NOMO-1 treated with dmso at 0.1 percent for 144 hours (cell line): ENCODE measurements around the gene JAGN1.
"Not testable (repeated sequence)": the region's sequence is repeated elsewhere in the genome, so short reads cannot be mapped to it uniquely, and the experiment has no call there.

ENCODE experiments used
- DNase-seq: peaks from one replicate; lab custom pipeline; 2025; ENCODE audit not compliant: unreplicated experiment; lab: John Stamatoyannopoulos, UW

JAGN1 gene

GRCh38 chr3:9866639-9867038 is 23.8 kb upstream of the JAGN1 start:
- DNase-seq: no peak

- DNase-seq: no peak
Observed at GRCh38 chr3:9867106-9867505, 23.3 kb upstream of the JAGN1 start.

DNA sequence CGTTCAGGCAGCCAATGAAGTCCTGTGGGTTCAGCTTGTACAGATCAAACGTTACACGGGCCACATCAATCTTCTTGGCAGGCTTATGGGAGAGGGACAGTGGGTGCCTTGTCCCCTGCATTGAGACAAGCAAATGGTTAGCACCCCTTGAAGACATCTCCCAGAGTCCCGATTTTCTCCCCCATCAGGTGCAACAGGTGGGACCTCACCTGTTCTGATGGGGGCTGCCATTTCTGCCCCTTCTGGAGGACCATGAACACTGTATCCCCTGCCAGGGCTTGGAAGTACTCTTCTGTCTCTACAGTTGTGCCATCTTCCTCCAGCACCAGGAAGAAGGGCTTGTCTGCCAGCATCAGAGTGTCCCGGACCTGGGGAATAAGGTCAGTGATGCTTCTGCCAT is 20.5 kb upstream of the JAGN1 start:
- no peak for DNase-seq

- DNase-seq: no peak
Observed at GRCh38 chr3:9870978-9871377, 19.4 kb upstream of the JAGN1 start.

- DNase-seq: not testable (repeated sequence)
Observed at GRCh38 chr3:9872067-9872466, 18.3 kb upstream of the JAGN1 start.

GRCh38 chr3:9875448-9875847 is 15.0 kb upstream of the JAGN1 start:
- DNase-seq: no peak

GRCh38 chr3:9876255-9876654 is 14.2 kb upstream of the JAGN1 start:
- not testable (repeated sequence) for DNase-seq

DNA sequence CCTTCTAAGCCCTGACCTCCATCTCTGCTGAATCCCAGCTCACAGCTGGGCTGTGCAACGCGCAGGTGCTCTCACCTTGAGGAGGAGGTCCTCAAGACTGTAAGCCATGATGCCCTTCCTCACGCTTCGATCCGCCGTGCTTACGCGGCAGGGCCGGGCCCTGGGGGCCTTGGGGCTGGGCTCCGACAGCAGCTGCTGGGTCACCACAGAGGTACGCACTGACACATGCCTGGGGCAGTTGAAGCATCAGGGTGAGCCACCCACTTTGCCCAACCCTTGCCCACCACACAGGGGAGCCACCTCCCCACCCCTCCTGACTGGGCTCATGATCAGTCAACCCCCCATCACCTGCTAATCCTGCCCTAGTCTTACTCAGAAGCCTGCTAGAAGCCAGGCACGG is 13.4 kb upstream of the JAGN1 start:
- no peak for DNase-seq

DNA sequence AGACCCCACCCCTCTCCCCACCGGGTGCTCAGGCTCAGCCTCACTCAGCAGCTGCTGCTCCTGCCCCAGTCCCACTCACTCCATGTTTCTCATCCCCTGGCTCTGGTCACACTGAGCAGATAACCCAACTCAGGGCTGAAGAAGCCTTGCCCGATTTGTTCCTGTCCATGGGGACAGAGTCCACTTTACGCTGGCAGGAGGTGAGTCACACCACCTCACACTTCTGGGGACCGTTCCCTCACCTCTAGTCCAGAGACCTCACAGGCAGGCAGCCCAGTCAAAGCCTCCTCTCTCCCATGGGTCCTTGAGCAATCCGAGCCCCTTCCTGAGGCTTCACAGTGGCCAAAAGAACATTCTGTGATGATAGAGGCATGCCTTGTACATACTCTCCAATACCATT is 11.7 kb upstream of the JAGN1 start:
- no peak for DNase-seq

DNA sequence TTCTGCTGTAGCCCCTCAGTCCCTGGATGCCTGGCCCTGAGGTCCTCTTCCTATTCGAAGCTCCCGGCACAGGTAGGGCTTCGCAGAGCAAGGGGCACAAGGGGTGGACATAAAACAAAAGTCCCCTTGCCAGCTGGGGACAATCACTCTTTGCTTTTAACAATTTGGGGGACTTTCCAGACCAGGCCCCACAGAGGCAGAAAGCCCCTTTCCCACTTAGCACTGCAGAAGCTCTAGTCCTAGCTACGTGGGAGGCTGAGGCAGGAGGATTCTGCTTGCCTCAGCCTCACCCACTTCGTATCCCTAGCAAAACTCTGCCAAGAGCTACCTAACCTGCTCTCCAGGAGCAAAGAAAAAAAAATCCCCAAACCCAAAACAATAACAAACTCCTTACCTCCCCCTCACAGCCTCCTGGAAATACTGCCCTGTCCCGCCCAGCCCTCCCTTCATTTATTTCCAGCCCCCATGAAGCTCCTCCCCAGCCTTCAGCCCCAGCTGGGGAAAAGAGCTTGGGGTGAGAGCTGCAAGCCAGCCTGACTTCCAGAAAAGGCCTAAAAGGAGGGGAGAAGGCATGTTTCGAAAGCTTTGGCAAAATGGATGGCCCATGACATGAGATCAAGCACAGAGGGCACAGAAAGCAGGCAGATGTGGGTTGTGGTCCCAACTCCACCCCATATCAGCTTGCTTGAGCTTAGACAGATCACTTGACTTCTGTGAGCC is 10.4 kb upstream of the JAGN1 start, which contains the start of gene CIDEC:
Gene CIDEC, minus strand, starts transcription at position 424 of the 720 bp plus-strand sequence. CDS start 1,767 bp downstream, outside the sequence.
- DNase-seq: no peak

GRCh38 chr3:9881441-9881840 is 9.0 kb upstream of the JAGN1 start:
- no peak for DNase-seq

GRCh38 chr3:9883706-9884554 is 6.5 kb upstream of the JAGN1 start:
- no peak for DNase-seq

DNA sequence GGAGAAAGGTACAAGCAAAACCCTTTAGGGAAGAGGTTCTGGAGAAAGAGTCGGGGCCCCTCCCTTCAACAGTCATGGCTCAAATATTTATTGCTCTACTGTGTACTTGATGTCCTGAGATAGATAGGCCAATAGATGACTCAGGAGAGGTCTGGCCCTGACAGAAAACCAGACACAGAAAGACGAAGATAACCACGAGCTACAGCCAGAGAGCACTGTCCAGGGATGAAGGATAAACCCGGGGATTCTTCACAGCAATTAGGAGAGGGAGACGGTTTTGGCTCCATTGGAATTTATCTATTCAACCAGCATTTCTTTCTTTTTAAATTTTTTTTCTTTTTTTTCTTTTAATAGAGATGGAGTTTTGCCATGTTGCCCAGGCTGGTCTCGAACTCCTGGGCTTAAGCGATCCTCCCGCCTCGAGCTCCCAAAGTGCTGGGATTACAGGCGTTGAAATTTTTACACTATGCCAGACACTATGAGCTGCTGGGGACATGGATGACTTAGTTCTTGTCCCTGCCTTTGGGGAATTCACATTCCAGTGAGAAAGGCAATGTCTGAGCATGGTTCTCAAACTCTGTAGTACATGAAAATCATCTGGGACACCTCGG is 5.8 kb upstream of the JAGN1 start:
- no peak for DNase-seq

DNA sequence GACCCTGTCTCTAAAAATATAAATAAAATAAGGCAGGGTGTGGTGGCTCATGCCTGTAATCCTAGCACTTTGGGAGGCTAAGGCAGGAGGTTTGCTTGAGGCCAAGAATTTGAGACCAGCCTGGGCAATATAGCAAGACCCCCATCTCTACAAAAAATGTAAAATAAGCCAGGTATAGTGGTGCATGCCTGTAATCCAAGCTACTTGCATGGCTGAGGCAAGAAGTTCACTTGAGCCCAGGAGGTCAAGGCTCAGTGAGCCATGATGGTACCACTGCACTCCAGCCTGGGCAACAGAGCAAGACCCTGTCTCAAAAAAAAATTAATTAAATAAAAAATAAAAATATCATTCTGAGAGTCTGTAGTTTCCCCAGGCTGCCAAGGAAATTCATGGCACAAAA is 4.1 kb upstream of the JAGN1 start:
- no peak for DNase-seq

DNA sequence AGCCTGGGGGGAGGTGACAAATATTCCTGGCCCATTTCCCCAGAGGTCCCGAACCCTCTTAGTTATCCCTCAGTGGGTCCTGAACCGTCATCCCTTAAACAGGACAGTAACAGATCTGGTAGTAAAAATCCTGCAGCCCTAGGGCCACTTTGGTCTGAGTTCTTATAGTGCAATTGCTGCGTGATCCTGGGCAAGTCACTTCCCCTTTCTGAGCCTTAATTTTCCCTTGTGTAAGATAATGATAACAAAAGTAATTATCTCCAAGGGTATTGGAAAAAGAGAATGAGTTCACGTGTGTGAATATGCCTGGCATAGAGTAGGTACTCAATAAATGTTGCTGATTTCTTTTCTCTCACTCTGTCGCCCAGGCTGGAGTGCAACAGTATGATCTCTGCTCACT is 2.9 kb upstream of the JAGN1 start:
- no peak for DNase-seq

DNA sequence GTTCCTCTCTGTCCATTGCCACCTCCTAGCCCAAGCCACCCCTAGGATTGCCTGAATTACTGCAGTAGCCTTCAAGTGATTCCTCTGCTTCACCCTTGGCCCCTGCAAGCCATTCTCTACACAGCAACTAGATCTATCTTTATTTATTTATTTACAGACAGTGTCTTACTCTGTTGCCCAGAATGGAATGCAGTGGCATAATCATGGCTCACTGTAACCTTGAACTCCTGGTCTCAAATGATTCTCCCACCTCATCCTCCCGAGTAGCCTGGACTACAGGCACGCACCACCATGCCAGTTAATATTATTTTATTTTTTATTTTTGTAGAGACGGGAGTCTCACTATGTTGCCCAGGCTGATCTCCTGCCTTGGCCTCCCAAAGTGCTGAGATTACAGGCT is 1.9 kb upstream of the JAGN1 start:
- no peak for DNase-seq

GRCh38 chr3:9889405-9889804 is 1.0 kb upstream of the JAGN1 start:
- DNase-seq: no peak

- no peak for DNase-seq
Observed at GRCh38 chr3:9891072-9891622, 737 bp downstream of the JAGN1 start.

DNA sequence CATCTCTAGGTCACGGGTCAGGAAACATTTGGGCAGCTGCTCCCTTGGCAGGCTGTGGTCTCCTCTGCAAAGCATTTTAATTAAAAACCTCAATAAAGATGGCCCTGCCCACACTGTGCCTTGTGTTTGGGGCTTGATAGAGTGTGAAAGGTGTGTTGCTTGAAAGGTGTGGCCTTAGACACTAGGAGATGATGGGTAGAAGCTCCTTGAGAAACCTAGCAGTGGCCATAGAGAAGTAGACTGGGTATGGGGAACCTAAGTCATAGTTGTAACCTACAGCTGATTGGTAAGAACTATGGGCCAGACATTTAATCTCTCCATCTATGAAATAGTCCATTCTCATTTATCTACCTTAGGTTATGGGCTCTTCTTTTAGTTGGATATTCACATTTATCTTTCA is 3.3 kb downstream of the JAGN1 start:
- DNase-seq: no peak

- not testable (repeated sequence) for DNase-seq
Observed at GRCh38 chr3:9895715-9896114, 5.3 kb downstream of the JAGN1 start.

DNA sequence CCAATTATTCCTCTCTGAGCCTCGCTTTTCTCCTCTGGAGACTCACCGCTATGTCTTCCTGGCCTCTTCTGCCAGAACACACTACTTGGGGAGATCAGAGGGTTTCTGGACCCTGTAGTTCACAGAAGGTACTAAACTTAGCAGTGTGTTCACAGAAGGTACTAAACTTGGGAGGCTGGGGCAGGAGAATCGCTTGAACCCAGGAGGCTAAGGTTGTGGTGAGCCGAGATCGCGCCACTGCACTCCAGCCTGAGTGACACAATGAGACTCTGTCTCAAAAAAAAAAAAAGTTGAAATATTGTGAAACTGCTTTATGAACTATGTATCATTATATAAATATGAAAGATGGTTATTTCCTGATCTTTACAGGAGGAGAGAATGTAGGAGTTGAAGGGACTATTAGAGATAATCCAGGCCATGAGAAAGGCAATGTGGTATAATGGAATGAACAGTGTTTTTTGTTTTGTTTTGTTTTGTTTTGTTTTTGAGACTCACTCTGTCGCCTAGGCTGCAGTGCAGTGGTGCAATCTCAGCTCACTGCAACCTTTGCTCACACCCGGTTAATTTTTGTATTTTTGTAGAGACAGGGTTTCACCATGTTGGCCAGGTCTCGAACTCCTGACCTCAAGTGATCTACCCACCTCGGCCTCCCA is 6.5 kb downstream of the JAGN1 start:
- not testable (repeated sequence) for DNase-seq
